HG03520 (cell line): ENCODE results near the gene MAST2.
"Not testable (repeated sequence)": the region's sequence is repeated elsewhere in the genome, so short reads cannot be mapped to it uniquely, and the experiment has no call there.

ENCODE experiments used
- ATAC-seq: cut with Tn5 transposase; IDR thresholded peaks from one replicate; pipeline ENCODE4 v1.9.1; 2021; ENCODE audit warnings: mild to moderate bottlenecking, moderate library complexity; ENCODE audit not compliant: unreplicated experiment

Gene MAST2

DNA sequence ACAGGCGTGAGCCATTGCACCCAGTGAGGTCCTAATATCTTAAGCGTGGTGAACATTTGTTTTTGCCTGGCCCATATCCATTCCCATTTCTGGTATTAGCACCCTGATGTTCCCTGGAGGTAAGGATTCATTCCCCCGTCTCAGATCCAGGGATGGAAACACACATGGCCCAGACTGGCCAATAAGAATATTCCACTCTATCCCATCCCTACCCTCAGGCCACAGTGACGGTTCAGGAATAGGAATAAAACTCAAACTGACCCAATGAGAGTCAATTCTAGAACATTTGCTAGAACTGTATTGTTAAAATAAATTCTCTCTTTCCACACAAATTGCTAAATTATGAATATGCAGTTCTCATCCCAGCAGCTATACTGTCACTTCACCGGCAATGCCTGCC is 252.9 kb downstream of the MAST2 start:
- ATAC-seq: no peak

DNA sequence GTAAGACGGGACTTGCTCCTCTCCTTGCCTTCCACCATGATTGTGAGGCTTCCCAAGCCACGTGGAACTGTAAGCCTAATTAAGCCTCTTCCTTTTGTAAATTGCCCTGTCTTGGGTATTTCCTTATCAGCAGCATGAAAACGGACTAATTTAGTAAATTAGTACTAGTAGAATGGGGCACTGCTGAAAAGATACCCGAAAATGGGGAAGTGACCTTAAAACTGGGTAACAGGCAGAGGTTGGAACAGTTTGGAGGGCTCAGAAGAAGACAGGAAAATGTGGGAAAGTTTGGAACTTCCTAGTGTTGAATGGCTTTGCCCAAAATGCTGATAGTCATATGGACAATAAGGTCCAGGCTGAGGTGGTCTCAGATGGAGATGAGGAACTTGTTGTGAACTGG is 253.8 kb downstream of the MAST2 start:
- ATAC-seq: not testable (repeated sequence)

DNA sequence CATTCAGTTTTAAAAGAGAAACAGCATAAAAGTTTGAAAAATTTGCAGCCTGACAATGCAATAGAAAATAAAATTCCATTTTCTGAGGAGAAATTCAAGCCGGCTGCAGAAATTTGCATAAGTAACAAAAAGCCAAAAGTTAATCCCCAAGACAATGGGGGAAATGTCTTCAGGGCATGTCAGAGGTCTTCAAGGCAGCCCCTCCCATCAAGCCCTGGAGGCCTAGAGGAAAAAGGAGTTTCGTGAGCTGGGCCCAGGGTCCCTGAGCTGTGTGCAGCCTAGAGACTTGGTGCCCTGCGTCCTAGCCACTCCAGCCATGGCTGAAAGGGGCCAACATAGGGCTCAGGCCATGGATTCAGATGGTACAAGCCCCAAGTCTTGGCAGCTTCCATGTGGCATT is 254.4 kb downstream of the MAST2 start:
- no peak for ATAC-seq

DNA sequence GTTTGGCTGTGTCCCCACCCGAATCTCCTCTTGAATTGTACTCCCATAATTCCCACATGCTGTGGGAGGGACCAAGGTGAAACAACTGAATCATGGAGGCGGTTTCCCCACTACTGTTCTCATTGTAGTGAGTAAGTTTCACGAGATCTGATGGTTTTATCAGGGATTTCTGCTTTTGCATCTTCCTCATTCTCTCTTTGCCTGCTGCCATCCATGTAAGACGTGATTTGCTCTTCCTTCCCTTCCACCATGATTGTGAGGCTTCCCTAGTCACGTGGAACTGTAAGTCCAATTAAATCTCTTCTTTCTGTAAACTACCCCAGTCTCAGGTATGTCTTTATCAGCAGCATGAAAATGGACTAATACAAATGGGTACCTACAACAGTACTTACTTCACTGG is 255.5 kb downstream of the MAST2 start:
- ATAC-seq: no peak

DNA sequence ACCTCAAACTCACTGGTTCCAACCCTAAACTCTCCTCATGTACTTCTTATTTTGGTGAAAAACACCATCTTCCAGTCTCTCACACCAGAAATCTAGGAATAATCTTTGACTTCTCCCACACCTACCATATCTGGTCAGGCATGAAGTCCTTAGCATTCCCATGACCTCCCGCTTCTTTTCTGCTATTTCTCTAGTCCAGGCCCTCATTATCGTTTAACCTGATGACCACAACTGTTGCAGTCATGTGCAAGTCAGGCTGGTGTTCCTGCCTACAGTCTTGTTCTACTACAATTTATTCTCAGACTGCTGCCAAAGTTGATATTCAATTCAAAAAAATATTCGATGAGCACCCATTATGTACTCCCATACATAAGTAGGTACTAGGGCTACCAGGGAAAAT is 257.7 kb downstream of the MAST2 start:
- no peak for ATAC-seq

DNA sequence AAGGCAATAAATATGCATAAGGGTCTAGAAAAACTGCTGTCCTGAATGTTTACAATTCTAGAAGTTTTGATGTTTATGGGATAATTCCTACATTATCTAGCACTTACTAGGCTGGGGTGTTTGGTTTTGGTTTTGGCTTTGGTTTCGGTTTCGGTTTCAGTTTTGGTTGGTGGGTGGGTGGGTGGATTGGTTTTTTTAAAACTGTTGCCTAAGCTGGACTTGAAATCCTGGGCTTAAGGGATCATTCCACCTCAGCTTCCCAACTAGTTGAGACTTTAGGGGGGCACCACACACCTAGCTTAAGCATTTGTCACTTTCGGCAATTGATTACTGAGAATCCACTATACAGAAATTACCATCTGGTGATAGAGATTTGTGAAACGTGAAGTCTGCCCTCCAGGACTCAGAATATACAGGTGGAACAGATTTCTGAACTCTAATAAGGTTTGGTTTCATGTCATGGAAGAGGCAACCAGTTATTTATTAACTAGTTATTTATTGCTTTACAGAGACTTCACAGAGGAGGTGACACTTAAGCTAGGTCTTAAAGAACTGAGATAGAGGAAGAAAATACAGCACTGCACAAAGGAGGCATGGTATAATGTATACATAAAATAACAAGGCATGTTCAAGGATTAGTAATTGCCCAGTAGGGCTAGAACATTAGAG is 259.4 kb downstream of the MAST2 start:
- no peak for ATAC-seq

DNA sequence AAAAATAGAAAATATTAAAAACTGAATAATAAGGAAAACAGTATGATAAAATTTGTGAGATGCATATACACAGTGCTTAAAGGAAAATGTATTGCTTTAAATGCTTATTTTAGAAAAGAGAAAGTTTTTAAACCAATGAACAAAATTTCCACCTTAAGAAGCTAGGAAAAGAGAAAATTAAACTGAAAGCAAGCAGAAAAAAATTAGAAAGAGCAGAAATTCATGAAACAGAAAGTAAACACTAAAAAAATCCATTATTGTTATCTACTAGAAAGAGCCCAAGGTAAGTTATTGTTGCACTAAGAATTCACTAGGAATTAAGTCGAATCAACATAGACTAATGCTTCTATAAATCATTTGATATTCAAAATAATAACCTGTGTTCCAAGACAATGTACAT is 261.3 kb downstream of the MAST2 start:
- no peak for ATAC-seq

DNA sequence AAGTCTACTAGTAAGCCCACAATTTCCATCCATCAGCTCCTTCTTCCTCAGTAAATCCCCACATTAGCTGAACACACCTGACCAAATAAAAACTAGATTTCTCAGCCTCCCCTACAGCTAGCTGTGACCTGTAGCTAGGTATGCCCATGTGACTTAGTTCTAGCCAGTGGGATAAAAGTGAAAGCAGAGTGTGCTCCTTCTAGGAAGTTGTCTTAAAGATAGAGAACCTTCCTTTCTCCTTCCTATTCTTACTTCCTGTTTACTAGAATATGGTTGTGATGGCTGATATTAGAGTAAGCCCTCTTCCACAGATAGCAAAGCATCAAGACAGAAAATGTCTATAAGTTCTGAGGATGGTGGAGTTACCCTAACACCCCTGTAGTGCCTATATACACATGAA is 262.0 kb downstream of the MAST2 start:
- ATAC-seq: no peak

DNA sequence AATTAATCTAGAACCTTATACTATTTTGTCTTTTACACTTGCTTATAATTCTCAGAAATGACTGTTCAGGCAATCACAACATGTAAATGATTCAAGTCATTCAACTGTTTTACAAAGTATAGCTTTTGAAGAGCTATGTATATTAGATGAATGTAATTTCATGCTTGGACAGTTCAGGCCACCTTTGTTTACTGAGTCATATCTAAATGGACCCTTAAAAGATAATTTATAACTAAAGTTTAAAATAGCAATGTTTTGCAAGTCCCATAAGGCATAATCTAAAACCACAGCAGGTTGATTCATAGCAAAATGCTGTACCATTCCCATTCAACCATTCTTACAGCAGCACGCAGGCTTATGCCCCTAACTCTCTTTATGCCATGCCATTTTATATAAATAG is 264.2 kb downstream of the MAST2 start:
- no peak for ATAC-seq

DNA sequence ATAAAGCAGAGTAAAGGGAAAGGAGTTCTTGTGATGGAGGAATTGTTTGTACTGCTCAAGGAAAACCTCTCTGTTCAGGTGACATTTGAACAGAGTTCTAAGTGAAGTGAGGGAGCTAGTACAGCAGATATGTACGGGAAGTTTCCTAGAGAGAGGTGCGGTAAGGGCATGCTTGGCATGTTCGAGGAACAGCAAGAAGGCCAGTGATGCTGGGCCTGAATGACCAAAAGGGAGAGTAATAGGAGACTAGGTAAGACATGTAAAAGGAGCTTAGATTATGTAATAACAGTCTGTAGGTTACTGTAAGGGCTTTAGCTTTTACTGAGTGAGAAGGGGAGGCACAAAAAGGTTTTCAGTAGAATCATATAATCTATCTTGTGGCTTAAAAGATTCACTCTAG is 265.1 kb downstream of the MAST2 start:
- ATAC-seq: no peak

DNA sequence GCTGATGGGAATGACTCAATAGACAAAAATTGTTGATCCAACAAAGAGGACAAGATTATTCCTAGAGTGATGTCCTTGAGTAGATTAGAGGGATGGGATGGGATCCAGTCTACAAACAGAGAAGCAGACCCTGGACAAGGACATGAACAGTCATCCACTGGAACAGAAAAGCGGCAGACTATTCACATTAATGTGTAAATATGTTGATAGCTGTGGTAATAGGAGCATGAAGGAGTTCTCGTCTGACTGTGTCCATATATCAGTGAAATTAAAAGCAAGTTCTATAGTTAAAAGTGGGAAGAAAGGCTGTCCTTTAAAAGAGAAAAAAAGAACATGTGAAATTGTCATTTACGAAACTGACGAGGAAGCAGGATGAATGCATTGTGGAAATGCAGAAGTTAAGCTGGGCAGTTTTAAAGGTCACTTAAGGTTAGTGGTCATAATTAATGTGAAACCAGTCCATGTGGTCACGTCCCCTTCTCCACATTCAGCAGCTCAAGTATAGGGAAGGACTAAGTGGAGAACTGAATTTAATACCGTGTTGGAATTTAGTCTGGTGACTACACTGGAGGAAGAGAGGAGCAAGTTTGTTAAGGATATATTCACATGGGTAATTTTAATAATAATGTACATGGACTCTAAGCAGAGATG is 266.9 kb downstream of the MAST2 start:
- ATAC-seq: no peak

DNA sequence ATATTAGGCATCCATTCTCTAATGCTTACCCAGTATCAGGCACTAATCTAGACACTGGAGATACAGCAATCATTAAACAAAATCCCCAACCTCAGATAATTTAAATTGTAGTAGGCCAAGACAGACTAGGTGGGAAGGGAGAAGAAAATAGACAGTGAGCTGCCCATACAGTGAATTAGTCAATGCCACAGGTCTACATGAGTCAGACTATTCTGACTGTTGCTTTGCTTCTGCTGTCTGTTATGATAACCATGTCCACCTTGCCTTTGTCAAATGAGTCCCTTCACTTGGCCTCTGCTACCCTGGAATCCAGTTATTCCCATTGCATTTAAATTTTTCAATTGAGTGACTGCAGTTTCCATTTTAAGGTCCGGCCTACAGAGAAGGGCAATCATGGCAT is 269.6 kb downstream of the MAST2 start:
- no peak for ATAC-seq

DNA sequence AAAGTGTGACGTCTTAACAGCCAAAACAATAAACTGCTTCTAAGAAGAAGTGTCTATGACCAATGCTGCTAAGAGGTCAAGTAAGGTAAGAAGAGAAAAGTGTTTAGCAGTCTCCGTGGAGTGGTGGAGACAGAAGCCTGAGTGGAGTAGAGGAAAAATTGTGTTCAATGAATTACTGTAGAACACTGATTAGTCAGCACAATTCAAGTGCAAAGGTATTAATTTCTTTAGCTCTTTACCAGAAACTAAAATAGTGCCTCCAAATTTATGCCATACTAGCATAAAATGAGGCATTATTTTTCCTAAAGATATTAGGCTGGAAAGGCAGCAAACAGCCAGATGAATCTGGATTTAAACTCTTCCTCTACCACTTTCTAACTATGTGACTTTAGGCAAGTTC is 272.9 kb downstream of the MAST2 start:
- no peak for ATAC-seq

DNA sequence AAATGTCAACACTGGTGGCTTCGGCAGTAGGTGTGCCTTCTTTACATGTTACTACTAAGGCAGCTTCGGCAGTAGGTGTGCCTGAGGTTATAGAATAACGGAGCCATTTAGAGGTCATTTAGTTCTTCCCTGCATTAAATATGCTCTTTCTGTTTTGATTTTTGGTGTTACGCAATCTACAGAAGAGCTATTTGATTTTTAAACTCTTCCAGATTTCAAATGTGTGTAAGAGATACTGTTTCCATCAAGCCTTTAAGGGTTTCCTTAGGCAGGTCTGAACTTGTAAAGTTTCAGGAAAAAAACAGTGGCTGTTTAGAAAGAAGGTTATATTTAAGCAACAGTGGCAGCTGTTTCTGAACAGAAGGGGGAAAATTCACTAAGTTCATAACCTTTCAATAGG is 274.2 kb downstream of the MAST2 start:
- ATAC-seq: no peak

DNA sequence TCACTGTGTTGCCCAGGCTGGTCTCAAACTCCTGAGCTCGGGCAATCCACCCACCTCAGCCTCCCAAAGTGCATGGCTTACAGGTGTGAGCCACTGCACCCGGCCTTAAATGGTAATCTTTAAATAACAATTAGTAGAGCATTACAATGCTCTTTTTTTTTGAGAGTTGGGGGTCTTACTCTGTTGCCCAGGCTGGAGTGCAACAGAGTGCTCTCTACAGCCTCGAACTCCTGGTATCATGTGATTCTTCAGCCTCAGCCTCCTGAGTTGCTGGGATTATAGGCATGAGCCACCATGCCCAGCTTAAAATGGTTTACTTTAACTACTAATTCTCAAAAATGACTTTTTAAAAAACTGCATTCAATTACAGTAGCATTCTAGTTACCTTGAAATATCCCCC is 276.8 kb downstream of the MAST2 start:
- ATAC-seq: no peak

DNA sequence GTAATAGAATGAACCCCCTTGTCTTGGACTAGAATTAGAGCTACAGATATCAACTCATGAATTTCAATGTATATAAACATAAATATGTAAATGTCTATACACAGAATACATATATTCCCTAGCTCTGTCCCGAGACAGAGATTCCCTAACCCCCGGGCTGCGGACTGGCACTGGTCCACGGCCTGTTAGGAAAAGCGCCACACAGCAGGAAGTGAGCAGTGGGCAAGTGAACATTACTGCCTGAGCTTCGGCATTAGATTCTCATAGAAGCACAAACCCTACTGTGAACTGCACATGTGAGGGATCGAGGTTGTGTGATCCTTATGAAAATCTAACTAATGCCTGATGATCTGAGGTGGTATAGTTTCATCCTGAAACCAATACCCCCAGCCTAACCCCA is 277.8 kb downstream of the MAST2 start:
- no peak for ATAC-seq

DNA sequence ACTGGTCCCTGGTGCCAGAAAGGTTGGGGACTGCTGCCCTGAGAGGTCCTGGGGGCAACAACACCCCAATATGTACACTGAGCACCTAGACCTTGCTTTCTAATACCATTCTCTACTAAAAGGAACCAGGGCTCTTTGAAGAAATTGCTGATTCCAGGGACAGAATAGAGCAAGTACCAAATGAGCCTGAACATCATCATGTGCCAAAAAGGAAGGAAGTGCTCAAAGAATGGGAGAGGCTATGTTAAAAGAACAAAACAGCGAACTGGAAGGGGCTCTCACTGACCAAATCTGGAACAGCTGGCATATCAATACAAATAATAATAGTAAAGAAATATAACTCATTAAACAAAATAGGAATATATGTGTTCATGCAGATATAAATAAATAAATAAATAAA is 278.2 kb downstream of the MAST2 start:
- no peak for ATAC-seq

DNA sequence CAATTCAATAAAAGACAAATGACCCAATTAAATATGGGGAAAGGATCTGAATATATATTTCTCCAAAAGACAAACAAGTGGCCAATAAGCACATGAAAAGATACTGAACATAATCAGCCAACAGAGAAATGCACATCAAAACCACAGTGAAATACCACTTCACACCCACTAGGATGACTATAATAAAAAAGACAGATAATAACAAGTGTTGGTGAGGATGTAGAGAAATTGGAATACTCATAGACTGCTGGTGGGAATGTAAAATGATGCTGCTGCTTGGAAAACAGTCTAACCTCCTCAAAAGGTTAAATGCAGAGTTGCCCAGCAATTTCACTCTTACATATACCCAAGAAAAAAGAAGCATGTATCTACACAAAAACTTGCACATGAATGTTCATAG is 280.2 kb downstream of the MAST2 start:
- ATAC-seq: no peak

DNA sequence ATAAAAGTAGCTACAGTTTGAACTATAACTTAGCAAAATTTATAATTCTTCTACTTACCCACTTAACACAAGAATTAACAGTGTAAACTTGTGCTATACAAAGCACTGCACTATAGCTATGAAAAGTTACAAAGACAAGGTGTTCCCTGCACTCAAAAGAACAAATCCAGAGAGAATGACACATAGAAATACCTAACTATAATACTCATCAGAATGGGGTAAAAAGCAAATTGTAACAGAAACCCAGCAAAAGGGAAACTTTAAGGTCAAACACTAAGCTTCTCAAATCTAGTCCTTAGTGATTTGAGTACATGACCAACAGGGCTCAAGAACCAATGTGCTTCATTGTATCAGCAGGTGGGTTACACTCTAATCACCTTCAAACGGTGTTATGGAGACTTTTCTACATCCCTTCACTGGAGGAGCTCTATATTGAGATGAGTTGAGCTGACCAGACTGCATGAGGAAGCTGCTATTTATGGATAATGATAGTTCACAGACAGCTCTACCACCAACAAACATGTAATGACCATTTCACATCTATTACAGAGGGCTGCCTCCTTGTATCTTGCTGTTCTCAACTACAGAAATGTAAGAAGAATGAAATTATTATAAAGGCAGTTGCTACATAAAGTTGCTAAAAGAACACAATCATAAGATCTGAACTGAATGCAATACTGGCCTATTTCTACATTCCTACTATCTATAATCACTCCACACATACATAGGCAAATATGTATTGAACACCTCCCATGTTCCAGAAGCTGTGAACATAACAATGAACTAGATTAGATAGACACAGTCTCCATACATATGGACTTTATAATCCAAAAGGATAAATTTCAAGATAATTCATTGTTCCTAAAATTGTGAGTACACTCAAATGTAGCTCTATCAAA is 281.4 kb downstream of the MAST2 start:
- no peak for ATAC-seq
